ENCODE results near the gene IFT122.
"Not testable (repeated sequence)": the region's sequence is repeated elsewhere in the genome, so short reads cannot be mapped to it uniquely, and the experiment has no call there.

Gene IFT122

DNA sequence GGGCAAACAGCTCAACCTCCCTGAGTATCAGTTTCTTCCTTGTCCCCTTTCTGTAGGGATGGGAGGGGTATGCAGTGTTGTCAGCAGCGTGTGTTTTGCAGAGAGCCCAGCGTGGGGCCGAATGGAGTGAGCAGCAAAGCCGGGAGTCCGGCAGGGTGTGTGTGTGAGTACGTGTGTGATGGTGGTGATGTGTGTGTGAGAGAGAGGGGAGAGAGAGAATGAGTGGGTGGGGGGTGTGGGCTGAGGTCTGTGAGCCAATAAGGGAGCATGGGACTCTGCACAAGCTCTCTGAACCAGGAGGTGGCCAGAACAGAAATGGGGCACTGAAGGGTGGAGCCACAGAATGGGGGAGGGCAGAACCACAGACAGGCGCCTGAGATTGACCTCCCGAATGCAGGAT, 43.8 kb downstream of the IFT122 start:
- no peaks in the 10 kb centered on the region for H3K27me3 Mint-ChIP-seq
- DNase-seq: no peak
- CTCF ChIA-PET: no interaction called here
- no peak overlapping the region for H3K4me3 Mint-ChIP-seq
- no peak overlapping the region for H3K27ac Mint-ChIP-seq
- H3K9me3 Mint-ChIP-seq: no peaks in the 10 kb centered on the region
- peaks cover 20% of the 10 kb centered on the region for H3K4me1 Mint-ChIP-seq
- H3K36me3 Mint-ChIP-seq: peaks cover 23% of the 10 kb centered on the region

DNA sequence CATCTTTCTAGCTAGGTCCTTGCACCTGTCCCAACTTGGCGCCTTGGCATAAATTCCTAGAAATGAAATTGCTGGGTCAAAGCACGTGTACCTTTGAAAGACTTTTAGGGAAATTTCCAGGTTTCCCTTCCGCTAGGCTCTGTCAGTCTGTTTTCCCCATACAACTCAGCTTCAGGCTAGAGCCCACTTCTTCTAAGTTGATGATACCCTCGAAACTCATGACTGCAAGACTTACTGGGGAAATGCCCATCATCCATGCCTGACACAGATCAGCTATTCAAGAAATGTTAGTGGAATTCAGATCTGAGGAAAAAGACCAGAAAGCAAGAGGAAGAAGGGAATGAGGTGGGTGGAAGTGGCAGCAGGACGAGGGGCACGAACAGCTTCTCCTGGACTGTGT, 45.1 kb downstream of the IFT122 start:
- H3K4me3 Mint-ChIP-seq, DNase-seq, H3K9me3 Mint-ChIP-seq, CTCF ChIA-PET, H3K27me3 Mint-ChIP-seq, H3K27ac Mint-ChIP-seq: not testable (repeated sequence)
- Mint-ChIP-seq H3K36me3 (peaks cover 24% of the 10 kb centered on the region), H3K4me1 (peaks cover 20% of the 10 kb centered on the region)

DNA sequence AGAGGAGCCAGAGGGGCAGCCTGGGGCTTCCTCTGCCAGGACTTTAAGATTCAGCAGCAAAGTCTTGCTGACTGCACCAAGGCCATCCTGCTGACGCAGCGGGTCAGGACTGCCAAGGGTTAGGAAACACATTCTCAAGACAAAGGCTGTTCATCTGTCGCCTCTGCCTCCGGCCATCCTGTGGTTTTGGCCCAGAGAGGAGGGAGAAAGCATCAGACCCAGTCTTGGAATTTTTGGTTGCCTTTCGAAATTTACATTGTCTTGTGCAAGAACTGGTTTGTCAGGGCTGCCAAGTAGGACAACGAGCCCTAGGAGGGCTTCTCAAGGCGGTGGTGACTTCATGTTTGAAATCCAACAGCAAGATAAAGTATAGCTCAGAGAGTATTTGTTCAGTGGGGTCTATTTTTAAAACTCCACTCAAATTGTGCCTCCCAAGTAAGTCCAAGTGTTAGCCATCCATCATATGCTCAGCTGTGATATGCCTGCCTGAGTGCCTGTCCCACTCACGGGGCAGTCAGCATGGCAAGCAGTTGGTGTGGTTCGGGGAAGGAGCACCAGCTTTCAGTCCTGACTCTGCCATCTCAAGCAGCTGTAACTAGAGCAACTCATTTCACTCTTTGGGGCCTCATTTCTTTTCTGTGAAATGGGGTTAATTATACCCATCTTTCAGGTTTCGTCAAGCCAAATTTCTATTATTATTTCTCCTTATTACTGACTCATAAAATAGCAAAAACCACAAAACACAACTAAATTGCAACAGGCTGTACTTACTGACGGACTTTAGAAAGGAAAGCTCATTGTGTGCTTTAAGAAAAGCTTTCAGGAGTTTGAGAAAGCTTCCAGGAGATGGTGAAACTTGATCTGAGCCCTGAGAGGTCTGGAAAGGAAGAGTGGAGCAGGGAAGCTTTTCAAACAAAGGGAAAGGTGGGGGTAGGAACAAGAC, 46.0 kb downstream of the IFT122 start:
- no peaks in the 10 kb centered on the region for H3K27me3 Mint-ChIP-seq
- H3K4me1 Mint-ChIP-seq: peaks cover 14% of the 10 kb centered on the region
- H3K27ac Mint-ChIP-seq: no peak overlapping the region
- CTCF ChIA-PET: interaction anchor here (0.6 to 1.9 kb wide), 3 partner anchors 11 to 141 kb away, joined by 3 read pairs; no protein-coding TSS in a partner anchor
- H3K36me3 Mint-ChIP-seq: peaks cover 18% of the 10 kb centered on the region
- DNase-seq: no peak
- H3K9me3 Mint-ChIP-seq: no peaks in the 10 kb centered on the region
- H3K4me3 Mint-ChIP-seq: no peak overlapping the region

DNA sequence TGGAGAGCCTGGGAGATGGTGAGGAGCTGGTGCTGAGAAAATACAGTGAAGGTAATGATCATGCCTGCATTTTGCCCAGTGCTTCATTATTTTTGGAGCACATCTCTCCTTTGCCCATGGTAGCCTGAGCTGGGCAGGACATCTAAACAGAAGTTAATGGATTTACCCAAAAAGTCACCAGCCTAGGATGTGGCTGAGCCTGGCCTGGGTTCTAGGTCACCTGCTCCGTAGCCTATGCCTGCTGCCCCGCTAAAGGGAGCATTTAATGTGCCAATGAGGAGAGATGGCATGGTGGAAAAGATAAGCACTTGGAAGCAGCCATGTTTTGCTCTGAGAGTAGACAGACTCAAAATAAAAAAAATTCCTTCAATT, 46.6 kb downstream of the IFT122 start:
- Mint-ChIP-seq H3K4me3 (no peak overlapping the region), H3K4me1 (peaks cover 8% of the 10 kb centered on the region), H3K27ac (no peak overlapping the region), H3K27me3 (no peaks in the 10 kb centered on the region), H3K36me3 (peaks cover 13% of the 10 kb centered on the region), H3K9me3 (no peaks in the 10 kb centered on the region)
- CTCF ChIA-PET: interaction anchor here (1.0 to 1.9 kb wide), 2 partner anchors 10 to 16 kb away, joined by 3 read pairs; no protein-coding TSS in a partner anchor
- DNase-seq: no peak

DNA sequence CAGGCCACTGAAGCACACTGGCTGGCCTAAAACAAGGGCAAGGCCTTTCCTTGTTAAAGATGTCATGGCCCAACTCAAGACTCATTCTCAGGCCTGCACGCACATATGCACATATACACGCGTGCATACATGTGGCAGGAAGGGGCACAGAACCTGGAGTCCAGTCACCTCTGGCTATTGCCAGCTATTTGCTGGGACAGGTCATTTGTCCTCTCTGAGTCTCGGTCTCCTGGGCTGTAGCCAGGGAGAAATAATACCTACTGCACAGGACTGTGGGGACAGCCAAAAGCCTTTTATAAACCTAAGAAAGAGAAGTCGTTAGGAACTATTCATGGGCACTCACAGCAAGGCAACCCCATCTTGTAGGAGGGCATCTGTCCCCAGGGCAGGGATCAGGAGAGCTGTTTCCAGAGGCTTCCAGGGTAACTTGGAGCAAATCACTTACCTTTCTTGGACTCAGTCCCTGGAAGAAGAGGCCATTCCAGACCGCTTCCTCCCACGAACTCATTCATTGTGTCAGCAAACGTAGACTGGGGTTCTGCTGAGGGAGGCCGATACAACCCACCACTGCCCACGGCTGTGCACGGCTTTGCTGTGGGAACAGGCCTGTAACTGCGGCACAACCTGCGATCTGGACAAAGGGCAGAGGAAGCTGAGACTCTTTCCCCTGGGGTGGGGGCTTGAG, 47.3 kb downstream of the IFT122 start:
- H3K4me1 Mint-ChIP-seq: peaks cover 1% of the 10 kb centered on the region
- H3K36me3 Mint-ChIP-seq: peaks cover 6% of the 10 kb centered on the region
- CTCF ChIA-PET: interaction anchor here (1.9 kb wide), 1 partner anchor 10 kb away, joined by 3 read pairs; no protein-coding TSS in a partner anchor
- no peaks in the 10 kb centered on the region for H3K9me3 Mint-ChIP-seq
- no peak for DNase-seq
- H3K27me3 Mint-ChIP-seq: no peaks in the 10 kb centered on the region
- H3K27ac Mint-ChIP-seq: no peak overlapping the region
- no peak overlapping the region for H3K4me3 Mint-ChIP-seq

DNA sequence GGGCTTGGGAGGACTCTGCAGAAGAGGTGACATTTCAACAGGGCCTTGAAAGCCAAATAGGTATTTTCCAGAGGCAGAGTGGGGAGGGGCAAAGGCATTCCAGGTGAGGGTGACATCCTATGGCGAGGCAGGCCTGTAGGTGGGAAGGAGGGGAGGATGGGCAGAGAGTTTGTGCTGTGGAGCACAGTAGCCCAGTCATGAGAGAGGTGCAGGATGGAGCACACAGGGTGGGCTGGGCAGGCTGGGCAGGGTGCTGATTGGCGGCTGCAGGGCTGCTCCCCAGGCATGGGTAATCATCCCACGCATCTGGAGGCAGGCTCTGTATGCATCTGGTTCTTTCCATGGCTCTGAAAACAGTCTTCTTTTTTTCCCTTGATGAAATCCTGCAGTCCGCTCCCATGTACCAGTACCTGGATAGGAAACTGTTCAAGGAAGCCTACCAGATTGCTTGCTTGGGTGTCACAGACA, 47.9 kb downstream of the IFT122 start:
- H3K4me1 Mint-ChIP-seq, H3K27ac Mint-ChIP-seq, H3K4me3 Mint-ChIP-seq, H3K27me3 Mint-ChIP-seq, H3K36me3 Mint-ChIP-seq, H3K9me3 Mint-ChIP-seq, DNase-seq, CTCF ChIA-PET: not testable (repeated sequence)

DNA sequence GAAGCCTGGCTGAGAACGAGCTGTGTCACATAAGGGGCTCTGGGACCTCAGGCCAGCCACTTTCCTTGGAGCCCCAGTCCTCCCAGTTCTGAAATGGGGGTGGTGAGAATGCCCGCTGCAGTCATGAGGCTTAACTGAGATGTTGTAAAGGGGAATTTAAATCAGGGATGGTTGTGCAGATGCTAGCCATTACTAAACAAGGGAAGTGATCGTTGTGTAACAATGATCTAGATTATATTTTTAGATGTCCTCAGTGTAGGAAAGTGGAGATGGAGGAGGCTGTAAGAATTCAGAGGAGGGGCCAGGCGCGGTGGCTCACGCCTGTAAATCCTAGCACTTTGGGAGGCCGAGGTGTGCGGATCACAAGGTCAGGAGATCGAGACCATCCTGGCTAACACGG, 49.2 kb downstream of the IFT122 start:
- not testable (repeated sequence) for DNase-seq, H3K36me3 Mint-ChIP-seq, H3K9me3 Mint-ChIP-seq, H3K27me3 Mint-ChIP-seq, H3K4me1 Mint-ChIP-seq, H3K4me3 Mint-ChIP-seq, H3K27ac Mint-ChIP-seq
- CTCF ChIA-PET: interaction anchor here (1.0 to 4.5 kb wide), 3 partner anchors 9 to 338 kb away, joined by 3 to 39 read pairs (median 8); no protein-coding TSS in a partner anchor

DNA sequence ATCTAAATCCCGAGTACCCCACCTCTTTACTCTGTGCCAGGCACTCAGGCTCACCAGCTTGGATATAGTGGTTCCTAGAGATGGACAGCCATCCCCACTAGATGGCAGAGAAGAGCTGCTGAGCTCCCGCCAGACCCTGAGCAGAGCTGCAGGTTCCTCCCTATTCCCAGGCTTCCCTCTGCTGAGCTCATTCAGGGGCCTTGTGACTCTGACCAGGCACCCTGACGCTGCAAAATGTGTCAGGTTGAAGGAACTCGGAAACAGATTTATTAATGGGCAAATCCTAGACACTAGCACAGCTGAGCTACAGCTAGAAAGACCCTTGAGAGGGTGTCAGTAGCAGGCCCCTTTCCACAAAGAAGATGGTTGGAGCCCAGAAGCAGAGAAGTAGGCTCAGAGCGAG, 50.2 kb downstream of the IFT122 start:
- H3K4me1 Mint-ChIP-seq: no peaks in the 10 kb centered on the region
- H3K27ac Mint-ChIP-seq: no peak overlapping the region
- no peak overlapping the region for H3K4me3 Mint-ChIP-seq
- no peaks in the 10 kb centered on the region for H3K27me3 Mint-ChIP-seq
- no peaks in the 10 kb centered on the region for H3K9me3 Mint-ChIP-seq
- H3K36me3 Mint-ChIP-seq: peaks cover 3% of the 10 kb centered on the region
- CTCF ChIA-PET: interaction anchor here (0.7 to 4.5 kb wide), 23 partner anchors 10 to 452 kb away, joined by 3 to 39 read pairs (median 4); partner anchors contain the start of gene EFCAB12
- peak; percentile 69 for DNase-seq

DNA sequence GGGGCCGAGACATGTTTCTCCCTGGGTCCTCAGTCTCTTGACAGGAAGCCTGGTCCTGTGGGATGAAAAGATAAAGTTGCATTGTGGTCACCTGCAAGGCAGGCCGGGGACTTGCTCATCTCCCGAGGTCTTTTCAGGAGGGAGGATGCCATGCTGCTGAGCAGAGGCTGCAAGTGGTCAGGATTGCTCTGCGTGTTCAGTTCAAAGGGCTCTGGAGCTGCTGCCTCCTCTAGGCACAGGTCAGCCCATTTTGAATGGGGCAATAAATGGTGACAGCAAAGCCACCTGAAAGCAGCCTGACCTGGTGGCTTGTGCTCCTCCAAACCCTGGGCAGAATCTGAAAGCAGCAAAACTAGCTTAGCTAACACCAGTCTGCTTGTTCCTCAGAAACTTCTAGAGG, 51.1 kb downstream of the IFT122 start:
- not testable (repeated sequence) for H3K36me3 Mint-ChIP-seq, H3K4me3 Mint-ChIP-seq, H3K9me3 Mint-ChIP-seq, H3K27ac Mint-ChIP-seq, H3K4me1 Mint-ChIP-seq, H3K27me3 Mint-ChIP-seq, DNase-seq
- CTCF ChIA-PET: interaction anchor here (1.0 to 4.5 kb wide), 9 partner anchors 9 to 443 kb away, joined by 3 to 39 read pairs (median 5); partner anchors contain the start of gene EFCAB12

DNA sequence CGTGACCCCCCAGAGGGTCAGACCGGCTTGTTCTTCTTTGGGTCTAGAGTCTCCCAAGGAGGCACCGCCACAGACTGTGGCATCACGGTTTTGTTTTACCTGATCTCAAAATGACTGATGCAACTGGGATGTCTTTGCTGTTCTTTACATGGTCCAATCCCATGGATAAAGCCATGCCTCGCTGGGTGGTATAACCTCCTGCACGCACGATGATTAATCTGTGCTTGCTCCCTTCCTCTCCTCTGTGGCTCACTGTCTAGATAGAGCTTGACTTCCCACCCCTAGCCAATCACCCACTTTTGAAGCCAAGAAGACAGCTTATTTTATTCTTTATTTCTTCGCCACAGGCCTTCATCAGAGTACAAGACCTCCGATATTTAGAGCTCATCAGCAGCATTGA, 51.8 kb downstream of the IFT122 start:
- no peak for DNase-seq
- Mint-ChIP-seq H3K4me1 (no peaks in the 10 kb centered on the region), H3K4me3 (no peak overlapping the region), H3K27ac (no peak overlapping the region), H3K27me3 (no peaks in the 10 kb centered on the region), H3K9me3 (no peaks in the 10 kb centered on the region), H3K36me3 (peaks cover 3% of the 10 kb centered on the region)
- CTCF ChIA-PET: interaction anchor here (1.2 to 4.5 kb wide), 5 partner anchors 12 to 442 kb away, joined by 4 to 39 read pairs (median 5); no protein-coding TSS in a partner anchor

DNA sequence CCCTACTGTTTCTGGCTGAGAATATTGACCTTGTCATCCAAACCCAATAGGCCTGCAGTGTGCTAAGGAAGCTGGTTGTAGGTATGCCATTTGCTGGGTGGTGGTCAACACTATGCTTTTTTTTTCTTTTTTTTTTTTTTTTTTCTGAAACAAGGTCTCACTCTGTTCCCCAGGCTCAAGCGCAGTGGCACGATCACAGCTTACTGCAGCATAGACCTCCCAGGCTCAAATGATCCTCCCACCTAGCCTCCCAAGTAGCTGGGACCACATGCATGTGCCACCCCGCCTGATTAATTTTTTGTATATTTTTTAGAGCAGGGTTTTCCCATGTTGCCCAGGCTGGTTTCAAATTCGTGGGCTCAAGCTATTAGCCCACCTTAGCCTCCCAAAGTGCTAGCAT, 52.7 kb downstream of the IFT122 start:
- H3K4me3 Mint-ChIP-seq: no peak overlapping the region
- H3K4me1 Mint-ChIP-seq: no peaks in the 10 kb centered on the region
- H3K27me3 Mint-ChIP-seq: no peaks in the 10 kb centered on the region
- peaks cover 3% of the 10 kb centered on the region for H3K36me3 Mint-ChIP-seq
- DNase-seq: no peak
- CTCF ChIA-PET: interaction anchor here (0.8 to 4.5 kb wide), 5 partner anchors 35 to 449 kb away, joined by 3 to 39 read pairs (median 5); no protein-coding TSS in a partner anchor
- H3K27ac Mint-ChIP-seq: no peak overlapping the region
- no peaks in the 10 kb centered on the region for H3K9me3 Mint-ChIP-seq

DNA sequence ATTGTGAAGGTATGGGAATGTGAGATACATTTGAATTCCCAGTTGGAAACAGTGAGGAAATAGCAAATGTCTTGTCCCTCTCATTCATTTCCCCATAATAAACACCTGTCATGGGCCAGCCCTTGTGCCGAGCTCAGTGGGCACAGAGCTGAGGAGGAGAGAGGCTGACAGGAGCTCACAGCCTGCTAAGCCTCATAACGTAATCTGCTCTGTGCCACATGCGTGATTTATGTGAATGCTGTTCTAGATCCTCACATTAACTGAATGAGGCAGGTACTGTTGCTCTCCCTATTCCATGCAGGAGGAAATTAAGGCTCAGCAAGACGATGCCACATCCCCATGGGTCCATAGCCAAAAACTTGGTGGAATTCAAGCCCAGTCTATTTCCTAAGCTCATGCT, 53.2 kb downstream of the IFT122 start:
- H3K27ac Mint-ChIP-seq: no peak overlapping the region
- CTCF ChIA-PET: interaction anchor here (0.8 to 4.5 kb wide), 4 partner anchors 35 to 448 kb away, joined by 3 to 39 read pairs (median 4); no protein-coding TSS in a partner anchor

DNA sequence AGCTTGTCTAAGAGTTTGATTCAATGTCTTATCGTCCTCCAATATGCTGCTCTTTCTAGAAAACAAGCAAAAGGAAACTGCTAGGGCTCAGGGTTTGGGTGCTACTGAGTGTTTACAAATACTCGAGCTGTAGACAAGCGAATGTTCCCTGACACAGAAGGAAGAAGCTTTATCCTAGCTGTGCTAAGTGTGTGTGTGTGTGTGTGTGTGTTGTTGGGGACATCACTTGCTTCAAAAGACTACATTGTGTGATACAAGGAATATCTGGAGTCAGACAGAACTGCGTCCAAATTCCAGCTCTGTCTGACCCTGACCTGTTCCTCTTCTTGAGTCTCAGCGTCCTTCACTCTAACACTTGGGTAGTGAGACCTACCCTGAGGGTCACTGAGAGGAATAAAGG, 54.5 kb downstream of the IFT122 start:
- H3K36me3 Mint-ChIP-seq, DNase-seq: not testable (repeated sequence)

More for the DNA sequence above, 53.2 kb downstream of the IFT122 start:
- DNase-seq: no peak
- Mint-ChIP-seq H3K9me3 (no peaks in the 10 kb centered on the region), H3K36me3 (peaks cover 3% of the 10 kb centered on the region), H3K27me3 (no peaks in the 10 kb centered on the region), H3K4me1 (no peaks in the 10 kb centered on the region), H3K4me3 (no peak overlapping the region)

DNA sequence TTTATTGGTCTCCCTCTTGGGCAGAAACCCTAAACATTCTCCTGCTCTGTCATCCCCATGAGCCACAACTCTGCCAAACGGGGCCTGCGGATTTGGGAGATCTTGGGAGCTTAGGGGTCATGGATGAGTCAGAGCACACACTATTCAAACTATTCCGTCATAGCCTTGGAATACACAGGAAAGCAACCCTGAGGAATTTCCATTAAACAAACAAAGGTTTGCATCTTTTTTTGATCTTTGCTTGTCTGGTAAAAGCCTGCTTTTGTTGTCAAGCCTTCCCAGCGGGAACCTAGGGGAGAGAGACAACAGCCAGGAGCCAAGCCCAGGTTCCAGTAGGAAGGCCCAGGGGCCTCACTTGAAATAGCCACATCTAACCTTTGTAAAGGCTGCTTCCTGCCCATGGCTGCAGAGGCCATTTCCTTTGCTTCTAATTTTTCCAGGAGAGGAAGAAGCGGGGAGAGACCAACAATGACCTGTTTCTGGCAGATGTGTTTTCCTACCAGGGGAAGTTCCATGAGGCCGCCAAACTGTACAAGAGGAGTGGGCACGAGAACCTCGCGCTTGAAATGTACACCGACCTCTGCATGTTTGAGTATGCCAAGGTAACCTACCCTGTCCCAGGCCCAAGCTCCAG, 55.1 kb downstream of the IFT122 start:
- not testable (repeated sequence) for H3K27ac Mint-ChIP-seq, H3K9me3 Mint-ChIP-seq, H3K36me3 Mint-ChIP-seq, DNase-seq, H3K4me1 Mint-ChIP-seq, H3K4me3 Mint-ChIP-seq, H3K27me3 Mint-ChIP-seq
- CTCF ChIA-PET: interaction anchor here (1.5 kb wide), 1 partner anchor 133 kb away, joined by 3 read pairs; no protein-coding TSS in a partner anchor

More for the DNA sequence above, 54.5 kb downstream of the IFT122 start:
- not testable (repeated sequence) for H3K4me3 Mint-ChIP-seq, H3K27me3 Mint-ChIP-seq, H3K4me1 Mint-ChIP-seq, H3K9me3 Mint-ChIP-seq, H3K27ac Mint-ChIP-seq
- CTCF ChIA-PET: interaction anchor here (1.5 kb wide), 1 partner anchor 133 kb away, joined by 3 read pairs; no protein-coding TSS in a partner anchor

Measured in activated naive CD4-positive, alpha-beta T cell treated with anti-CD3 and anti-CD28 coated beads, Interleukin-2, amount 10 ng/mL, durations not matched to agents 7 days and 5 days (primary cell).